ENCODE results near the gene PEG3.

The PEG3 gene

GRCh38 chr19:56806639-56807038 lies 33.9 kb downstream of the PEG3 start:
- DNase-seq, result no peak
